Nephron progenitor cell (in vitro differentiated cells): ENCODE data around the gene CHRNA10.

ENCODE experiments used
- DNase-seq: peaks from one replicate; pipeline ENCODE4 v3.0.0; 2021
- H3K27ac Mint-ChIP-seq: 2 replicates; pipeline ENCODE4 v1.8.0; 2021; ENCODE audit warnings: mild to moderate bottlenecking, moderate library complexity, mixed read lengths
- H3K27me3 Mint-ChIP-seq: 2 replicates; pipeline ENCODE4 v1.8.0; 2021; ENCODE audit warnings: mild to moderate bottlenecking, low read depth, mixed read lengths; ENCODE audit not compliant: poor library complexity
- H3K36me3 Mint-ChIP-seq: 2 replicates; pipeline ENCODE4 v1.8.0; 2021; ENCODE audit warnings: low read depth, mixed read lengths
- H3K4me1 Mint-ChIP-seq: 2 replicates; pipeline ENCODE4 v1.8.0; 2021; ENCODE audit warnings: mixed read lengths
- H3K4me3 Mint-ChIP-seq: 2 replicates; pipeline ENCODE4 v1.8.0; 2021; ENCODE audit warnings: mild to moderate bottlenecking, moderate library complexity, mixed read lengths
- H3K9me3 Mint-ChIP-seq: 2 replicates; pipeline ENCODE4 v1.8.0; 2021; ENCODE audit warnings: mild to moderate bottlenecking, moderate library complexity, mixed read lengths
- CTCF ChIP-seq: fragments of 200-600 bp; sonication (generic); IDR thresholded peaks from 2 replicates; pipeline ENCODE4 v1.5.0; 2021; ENCODE audit warnings: antibody characterized with exemption

Gene CHRNA10

GRCh38 chr11:3669128-3669527 lies 2.1 kb downstream of the CHRNA10 start:
- DNase-seq: no peak
- TF ChIP-seq CTCF: no peak
- Mint-ChIP-seq H3K4me3 (no peak overlapping the region), H3K27ac (peak overlapping the region; percentile 57), H3K36me3 (peaks cover 68% of the 10 kb centered on the region), H3K9me3 (no peaks in the 10 kb centered on the region), H3K27me3 (no peaks in the 10 kb centered on the region), H3K4me1 (peaks cover 30% of the 10 kb centered on the region)

- H3K9me3 Mint-ChIP-seq: no peaks in the 10 kb centered on the region
- no peaks in the 10 kb centered on the region for H3K27me3 Mint-ChIP-seq
- peaks cover 64% of the 10 kb centered on the region for H3K36me3 Mint-ChIP-seq
- no peak overlapping the region for H3K4me3 Mint-ChIP-seq
- no peak overlapping the region for H3K27ac Mint-ChIP-seq
- no peak for TF ChIP-seq CTCF
- peaks cover 24% of the 10 kb centered on the region for H3K4me1 Mint-ChIP-seq
- DNase-seq: no peak
Measured at GRCh38 chr11:3667149-3668035, 3.8 kb downstream of the CHRNA10 start.

GRCh38 chr11:3666023-3666530 lies 5.1 kb downstream of the CHRNA10 start:
- Mint-ChIP-seq H3K27me3 (no peaks in the 10 kb centered on the region), H3K9me3 (no peaks in the 10 kb centered on the region), H3K4me1 (peaks cover 11% of the 10 kb centered on the region), H3K4me3 (no peak overlapping the region), H3K36me3 (peaks cover 64% of the 10 kb centered on the region), H3K27ac (no peak overlapping the region)
- TF ChIP-seq CTCF: no peak
- no peak for DNase-seq

GRCh38 chr11:3665336-3666022 lies 5.7 kb downstream of the CHRNA10 start:
- Mint-ChIP-seq H3K9me3 (no peaks in the 10 kb centered on the region), H3K4me1 (peaks cover 5% of the 10 kb centered on the region), H3K36me3 (peaks cover 59% of the 10 kb centered on the region), H3K27ac (no peak overlapping the region), H3K27me3 (no peaks in the 10 kb centered on the region), H3K4me3 (no peak overlapping the region)
- no peak for DNase-seq
- TF ChIP-seq CTCF: no peak

GRCh38 chr11:3664032-3664630 lies 7.1 kb downstream of the CHRNA10 start:
- no peaks in the 10 kb centered on the region for H3K27me3 Mint-ChIP-seq
- no peak for DNase-seq
- TF ChIP-seq CTCF: no peak
- H3K36me3 Mint-ChIP-seq: peaks cover 47% of the 10 kb centered on the region
- no peak overlapping the region for H3K4me3 Mint-ChIP-seq
- no peak overlapping the region for H3K27ac Mint-ChIP-seq
- no peaks in the 10 kb centered on the region for H3K4me1 Mint-ChIP-seq
- H3K9me3 Mint-ChIP-seq: no peaks in the 10 kb centered on the region
